NCI-H2196 (cell line): Measurements from ENCODE around the gene GDAP1L1.
"Not testable (repeated sequence)": the region's sequence is repeated elsewhere in the genome, so short reads cannot be mapped to it uniquely, and the experiment has no call there.

Source experiments
- DNase-seq: peaks from one replicate; lab custom pipeline; 2025; ENCODE audit not compliant: unreplicated experiment; lab: John Stamatoyannopoulos, UW

Gene GDAP1L1

DNA sequence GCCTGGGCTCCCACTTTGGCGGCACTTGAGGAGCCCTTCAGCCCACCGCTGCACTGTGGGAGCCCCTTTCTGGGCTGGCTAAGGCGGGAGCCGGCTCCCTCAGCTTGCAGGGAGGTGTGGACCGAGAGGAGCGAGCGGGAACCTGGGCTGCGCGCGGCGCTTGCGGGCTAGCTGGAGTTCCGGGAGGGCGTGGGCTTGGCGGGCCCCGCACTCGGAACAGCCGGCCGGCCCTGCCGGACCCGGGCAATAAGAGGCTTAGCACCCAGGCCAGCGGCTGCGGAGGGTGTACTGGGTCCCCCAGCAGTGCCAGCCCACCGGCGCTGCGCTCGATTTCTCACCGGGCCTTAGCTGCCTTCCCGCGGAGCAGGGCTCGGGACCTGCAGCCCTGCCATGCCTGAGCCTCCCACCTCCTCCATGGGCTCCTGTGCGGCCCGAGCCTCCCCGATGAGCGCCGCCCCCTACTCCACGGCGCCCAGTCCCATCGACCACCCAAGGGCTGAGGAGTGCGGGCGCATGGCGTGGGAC is 52.0 kb downstream of the GDAP1L1 start:
- DNase-seq = not testable (repeated sequence)

DNA sequence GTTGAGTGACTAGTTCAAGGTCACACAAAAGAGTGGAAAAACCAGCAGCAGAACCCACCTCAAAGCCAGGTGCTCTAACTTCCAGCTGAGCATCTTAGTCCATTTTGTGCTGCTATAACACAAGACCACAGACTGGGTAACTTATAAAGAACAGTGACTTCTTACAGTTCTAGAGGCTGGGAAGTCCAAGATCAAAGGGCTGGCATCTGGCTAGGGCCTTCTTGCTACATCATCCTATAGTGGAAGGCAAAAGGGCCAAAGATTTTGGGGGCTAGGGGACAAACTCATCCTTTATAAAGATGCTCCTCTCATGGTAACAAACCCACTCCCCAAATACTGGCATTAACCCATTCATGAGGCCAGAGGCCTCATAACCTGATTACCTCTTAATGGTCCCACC is 54.2 kb downstream of the GDAP1L1 start:
- no peak for DNase-seq

DNA sequence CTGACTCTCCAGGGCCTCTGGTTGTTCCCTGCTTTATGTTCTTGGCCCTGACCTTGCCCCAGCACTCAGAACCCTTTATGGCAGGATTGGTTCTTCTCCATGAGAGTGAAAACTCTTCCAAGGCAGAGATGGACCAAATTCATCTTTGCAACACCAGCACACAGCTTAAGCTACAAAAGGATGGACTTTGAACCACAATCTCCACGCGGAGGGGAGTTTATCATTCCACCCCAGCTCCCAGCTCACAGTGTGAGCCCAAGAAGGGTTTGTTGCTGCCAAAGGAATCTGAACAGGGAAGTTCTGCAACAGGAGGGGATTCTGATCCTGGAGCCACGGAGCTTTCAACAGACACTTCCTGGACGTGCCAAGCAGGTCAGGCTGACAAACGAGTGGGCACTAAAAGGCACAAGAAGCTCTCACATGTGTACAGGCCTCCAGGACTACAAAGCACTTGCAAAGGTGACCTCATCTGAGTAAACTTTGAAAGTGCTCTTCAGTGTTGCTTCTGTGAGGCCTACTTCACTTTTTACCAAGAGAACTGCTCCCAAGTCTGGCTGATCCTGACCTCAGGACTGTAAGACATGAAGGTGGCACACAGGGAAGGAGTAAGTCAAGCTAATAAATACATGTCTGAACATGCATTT is 55.0 kb downstream of the GDAP1L1 start:
- DNase-seq = peak; percentile 41

DNA sequence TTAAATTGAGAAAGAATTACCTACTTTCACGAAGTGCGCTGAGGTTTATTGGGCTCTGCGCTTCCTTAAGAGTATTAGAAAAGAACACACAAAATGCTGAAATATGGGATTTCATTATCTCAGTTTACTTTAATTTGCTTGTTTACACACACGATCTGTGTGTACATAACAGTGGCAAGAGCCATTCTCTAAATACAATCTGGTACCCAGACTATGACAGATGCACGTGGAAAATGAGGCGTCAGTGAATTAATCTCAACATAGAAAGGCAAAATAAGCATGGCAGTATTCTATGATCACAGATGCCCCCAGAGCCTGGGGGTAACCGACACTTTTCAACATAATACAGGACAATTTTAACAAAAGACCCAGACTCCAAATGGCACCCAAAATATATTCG is 55.6 kb downstream of the GDAP1L1 start:
- no peak for DNase-seq

DNA sequence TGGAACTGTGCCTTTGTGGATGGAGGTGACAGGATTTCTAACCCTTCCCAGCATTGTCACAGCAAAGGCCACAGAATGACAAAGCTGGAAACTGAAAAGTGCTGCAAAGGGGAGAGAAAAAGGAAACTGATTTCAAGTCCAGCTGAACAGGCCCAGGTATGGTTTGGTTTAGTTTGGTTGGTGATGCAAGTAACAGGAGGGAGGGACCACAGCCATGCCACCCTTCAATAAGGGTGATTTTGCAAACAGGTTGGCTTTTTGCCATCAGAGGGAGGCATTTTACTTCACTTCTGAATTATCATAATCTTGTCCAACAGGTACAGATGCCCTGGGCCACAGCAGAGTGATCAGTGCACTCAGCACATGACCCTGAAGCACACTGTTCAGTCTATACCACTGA is 57.3 kb downstream of the GDAP1L1 start:
- DNase-seq = no peak

DNA sequence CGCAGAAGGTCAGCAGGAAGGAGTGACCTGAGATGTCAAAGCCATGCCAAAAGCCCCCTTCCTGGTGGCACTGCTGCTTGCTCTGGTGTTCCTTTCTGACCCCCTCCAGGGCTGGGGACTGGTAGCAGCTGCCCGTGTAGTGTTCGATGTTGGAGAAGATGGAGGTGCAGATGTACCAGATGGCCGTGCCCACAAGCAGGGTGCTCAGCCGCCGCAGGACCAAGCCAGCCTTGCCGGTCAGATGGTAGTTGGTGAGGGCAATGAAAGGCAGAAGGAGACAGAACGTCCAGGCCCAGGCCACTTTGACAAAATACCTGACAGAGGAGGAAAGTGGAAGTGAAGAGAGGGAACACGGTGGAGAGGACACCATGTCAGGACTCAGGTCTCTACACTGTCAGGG is 59.8 kb downstream of the GDAP1L1 start:
- no peak for DNase-seq

DNA sequence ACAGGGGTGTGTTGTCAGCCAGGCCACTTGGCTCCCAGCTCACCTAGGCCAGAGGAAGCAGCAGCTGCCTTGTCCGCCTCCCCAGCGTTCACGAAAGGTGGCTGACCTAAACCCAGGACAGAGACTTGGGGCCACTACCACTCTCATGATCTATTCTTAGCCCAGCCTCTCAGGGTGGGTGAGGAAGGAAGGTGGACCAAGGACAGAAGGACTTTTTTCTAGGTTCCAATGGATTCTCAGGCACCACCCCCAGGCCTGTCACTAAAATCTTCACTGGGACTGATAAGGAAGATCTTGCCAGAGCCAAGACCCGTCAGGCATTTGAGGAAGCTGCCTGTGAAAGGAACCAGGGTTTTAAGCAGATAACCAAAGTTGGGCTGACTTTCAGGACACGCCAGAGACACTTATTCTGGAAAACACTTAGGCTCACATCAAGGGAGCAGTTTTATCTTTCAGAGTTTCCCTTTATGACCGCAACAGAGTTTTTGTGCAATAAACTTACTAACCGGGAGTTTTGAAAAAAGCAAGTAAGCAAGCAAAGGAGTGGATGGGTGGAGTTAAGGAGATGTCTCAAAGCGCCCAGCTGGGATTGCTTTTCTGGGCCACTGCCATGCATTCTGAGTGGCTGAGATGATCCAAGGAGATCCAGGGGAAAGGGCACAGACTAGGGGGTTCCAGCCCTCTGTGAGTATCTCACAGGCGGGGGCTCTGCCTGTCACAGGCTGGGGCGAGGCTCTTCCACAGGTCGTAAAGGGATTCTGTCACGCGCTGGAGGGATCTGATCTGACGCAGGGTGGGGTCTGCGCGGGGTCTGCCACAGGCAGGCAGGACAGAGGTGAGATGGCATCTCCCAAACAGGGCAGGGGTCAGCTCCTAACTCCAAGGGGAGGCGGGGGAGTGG is 62.9 kb downstream of the GDAP1L1 start:
- no peak for DNase-seq

DNA sequence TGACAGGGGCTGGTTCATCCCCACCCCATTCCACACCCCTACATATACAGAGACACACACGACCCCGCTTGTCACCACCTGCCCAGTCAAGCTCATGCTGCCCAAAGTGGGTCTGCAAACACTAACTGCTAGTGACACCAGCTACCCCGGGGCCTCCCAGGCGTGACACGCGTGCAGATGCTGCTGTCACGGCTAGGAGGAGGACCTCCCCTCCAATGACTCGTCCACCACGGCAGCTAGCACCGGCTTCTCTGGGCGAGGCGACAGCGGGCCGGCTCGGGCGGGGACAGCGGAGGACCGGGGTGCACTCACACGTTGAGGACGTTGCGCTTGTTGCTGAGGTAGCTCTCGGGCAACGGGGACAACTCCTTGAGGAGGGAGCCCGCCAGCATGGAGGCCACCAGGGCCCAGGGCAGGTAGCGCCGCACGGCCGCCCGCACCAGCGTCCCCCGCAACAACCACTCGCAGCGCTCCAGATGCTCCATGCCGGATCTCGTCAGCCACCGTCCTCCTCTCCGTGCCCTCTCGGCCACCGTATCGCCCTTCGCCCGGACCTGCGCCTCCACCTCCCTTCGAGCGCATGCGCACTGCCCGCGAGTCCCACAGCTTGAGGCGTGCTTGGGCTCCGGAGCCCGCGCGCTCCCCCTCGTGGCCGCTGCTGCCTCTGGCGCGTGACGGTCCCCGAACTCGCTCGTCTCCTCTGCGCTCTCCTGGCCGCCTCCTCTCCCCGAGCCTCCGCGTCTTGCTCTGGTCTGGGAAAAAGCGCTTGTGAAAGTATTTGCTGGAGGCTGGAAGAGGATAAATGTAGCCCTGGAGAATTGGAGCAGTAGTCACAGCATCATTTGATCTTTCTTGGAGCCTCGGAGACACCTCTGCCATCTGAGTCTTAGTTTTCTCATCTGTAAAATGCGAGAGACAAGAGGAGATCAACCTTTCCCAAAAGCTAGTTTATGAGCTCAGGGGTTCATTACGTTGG is 63.8 kb downstream of the GDAP1L1 start, which contains the start of gene FITM2:
Gene FITM2, minus strand, starts transcription at position 539 of the 976 bp plus-strand sequence. Its CDS starts 54 bp downstream, at position 485.
- DNase-seq = peak; percentile 97

DNA sequence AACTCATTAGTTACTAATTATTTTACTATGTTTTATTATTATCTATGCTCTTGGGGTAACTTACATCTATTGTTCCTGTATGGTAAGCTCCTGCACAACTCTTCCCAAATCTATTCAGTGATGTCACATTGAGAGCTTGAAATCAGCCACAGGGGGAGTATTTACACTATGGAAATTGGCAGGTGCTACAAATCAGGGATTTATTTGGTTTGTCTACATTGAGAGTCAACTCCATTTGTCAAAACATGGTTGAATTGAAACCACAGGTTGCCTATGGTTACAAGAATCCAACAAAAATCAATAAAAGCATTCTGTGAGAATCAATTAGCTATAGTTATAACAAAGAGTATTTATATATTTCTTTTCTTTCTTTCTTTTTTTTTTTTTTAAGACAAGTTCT is 67.8 kb downstream of the GDAP1L1 start:
- no peak for DNase-seq

DNA sequence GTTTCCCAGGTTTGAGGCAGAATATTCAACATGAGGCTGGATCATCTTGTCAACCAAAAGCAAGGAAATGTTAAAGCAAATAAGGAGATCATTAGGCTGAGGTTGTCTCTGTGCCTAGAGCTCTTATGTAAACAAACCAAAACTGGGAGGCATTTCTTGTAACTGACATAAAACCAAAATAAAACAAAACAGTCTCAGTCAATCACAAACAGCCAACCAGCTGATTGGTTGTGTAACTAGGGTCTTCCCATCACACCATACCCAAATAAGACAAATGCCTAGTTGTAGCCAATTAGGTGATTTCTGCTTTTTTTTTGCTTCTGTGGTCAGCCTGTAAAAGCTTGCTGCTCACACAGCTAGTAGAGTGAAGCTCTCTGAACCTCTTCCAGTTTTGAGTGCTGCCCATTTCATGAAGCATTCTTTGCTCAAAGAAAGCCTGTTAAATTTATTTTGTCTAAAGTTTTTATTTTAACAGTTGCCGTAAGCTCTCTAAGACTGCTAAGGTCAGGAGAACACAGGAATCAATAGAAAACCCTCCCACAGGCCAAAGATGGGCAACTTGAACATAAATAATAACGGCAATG is 72.8 kb downstream of the GDAP1L1 start:
- DNase-seq = no peak

DNA sequence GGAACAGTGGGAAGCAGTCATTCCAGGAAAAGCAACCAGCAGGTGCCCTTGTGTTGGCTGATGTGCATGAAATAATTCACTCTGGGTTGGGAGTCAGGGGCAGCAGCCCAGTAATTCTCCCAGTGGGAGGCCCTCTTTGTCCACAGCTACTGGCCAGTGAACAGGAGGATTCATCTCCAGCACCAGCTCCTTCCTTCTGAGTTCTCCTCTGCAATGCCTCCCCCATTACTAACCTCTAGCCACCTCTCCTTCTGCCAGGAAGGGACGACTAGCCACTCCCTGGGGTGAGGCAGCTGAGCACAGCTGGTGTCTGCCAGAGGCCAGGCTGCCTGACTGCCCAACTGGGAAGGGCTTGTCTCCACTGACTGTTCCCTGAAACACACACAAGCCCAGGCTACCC is 77.2 kb downstream of the GDAP1L1 start:
- DNase-seq = peak; percentile 8

DNA sequence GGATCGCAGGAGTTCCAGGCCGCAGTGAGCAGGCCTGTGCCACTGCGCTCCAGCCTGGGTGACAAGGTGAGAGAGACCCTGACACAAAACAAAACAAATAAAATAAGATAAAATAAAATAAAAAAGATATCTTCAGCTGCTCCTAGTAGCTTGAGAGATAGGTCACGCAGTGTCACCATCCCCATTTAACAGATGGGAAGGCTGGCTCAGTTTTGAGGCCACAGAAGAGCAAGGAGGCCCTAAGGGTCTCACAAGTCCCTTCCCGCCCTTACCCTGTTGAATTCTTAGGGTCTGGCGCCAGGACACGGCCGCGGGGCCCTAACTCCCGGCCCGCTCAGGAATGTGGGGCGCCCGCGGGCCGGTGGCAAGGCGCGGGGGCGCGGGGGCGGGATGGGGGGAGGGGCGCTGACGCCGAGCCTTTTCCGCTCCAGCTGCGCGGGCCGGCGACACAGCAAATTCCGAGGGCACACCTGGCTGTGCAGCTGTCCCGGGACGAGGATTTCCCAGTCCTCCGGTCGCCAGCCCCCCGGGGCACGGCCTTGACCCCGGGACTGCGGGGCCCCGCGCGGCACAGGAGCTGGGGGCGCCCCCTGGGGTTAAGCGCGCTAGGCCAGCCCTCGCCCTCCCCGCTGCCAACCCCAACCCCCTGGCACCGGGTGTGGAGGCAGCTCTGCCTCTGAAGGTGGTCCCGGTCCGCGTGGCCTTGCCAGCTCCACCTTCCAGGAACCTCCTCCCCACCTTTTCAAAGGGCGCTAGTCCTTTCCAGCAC is 79.5 kb downstream of the GDAP1L1 start:
- DNase-seq = no peak

DNA sequence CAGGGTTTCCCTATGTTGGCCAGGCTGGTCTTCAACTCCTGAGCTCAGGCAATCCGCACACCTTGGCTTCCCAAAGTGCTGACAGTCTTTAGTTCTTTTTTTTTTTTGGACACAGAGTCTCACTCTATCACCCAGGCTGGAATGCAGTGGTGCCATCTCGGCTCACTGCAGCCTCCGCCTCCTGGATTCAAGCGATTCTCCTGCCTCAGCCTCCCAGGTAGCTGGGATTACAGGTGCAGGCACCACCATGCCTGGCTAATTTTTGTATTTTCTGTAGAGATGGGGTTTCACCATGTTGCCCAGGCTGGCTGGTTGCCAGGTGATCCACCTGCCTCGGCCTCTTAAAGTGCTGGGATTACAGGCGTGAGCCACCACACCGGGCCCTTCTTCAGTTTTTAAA is 80.6 kb downstream of the GDAP1L1 start:
- DNase-seq = peak; percentile 29

DNA sequence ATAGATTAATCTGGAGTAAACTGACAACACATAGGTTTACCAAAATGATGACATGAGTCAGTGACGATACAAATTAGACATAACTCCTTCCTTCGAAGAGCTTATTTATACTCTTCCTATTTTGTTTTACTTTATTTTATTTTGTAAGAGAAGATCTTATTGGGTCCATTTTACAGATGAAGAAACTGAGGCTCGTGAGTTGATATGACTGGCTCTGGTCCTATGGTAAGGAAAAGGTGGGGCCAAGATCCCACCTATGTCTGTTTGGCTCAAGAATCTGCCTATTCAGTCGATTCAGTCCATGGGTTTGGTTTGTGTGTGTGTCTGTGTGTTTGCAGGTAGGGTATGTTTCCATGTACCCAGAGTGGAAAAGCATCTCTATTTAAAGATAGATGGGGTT is 81.3 kb downstream of the GDAP1L1 start:
- no peak for DNase-seq
